NCI-H1092 (cell line): ENCODE data around the gene MTAP.

Experiments
- DNase-seq: peaks from one replicate; lab custom pipeline; 2025; lab: John Stamatoyannopoulos, UW

Gene MTAP

GRCh38 chr9:21802418-21803000 lies at the start of gene MTAP:
Gene MTAP, plus strand, starts transcription at chr9:21802636. Its CDS starts 113 bp downstream, at chr9:21802749.
- DNase-seq: peak; percentile 96

GRCh38 chr9:21753523-21753922 lies 48.9 kb upstream of the MTAP start:
- DNase-seq: no peak

GRCh38 chr9:21754741-21755140 lies 47.7 kb upstream of the MTAP start:
- DNase-seq: no peak

GRCh38 chr9:21758540-21758939 lies 43.9 kb upstream of the MTAP start:
- DNase-seq: no peak

GRCh38 chr9:21761309-21761901 lies 41.0 kb upstream of the MTAP start:
- no peak for DNase-seq

GRCh38 chr9:21762064-21762463 lies 40.4 kb upstream of the MTAP start:
- DNase-seq: no peak

GRCh38 chr9:21764846-21765245 lies 37.6 kb upstream of the MTAP start:
- no peak for DNase-seq

GRCh38 chr9:21766096-21766495 lies 36.3 kb upstream of the MTAP start:
- no peak for DNase-seq

GRCh38 chr9:21770871-21771560 lies 31.4 kb upstream of the MTAP start:
- DNase-seq: no peak

GRCh38 chr9:21777701-21778100 lies 24.7 kb upstream of the MTAP start:
- no peak for DNase-seq

GRCh38 chr9:21778304-21778703 lies 24.1 kb upstream of the MTAP start:
- DNase-seq: no peak

- no peak for DNase-seq
These were observed 23.0 kb upstream of the MTAP start for GRCh38 chr9:21779397-21779796.

GRCh38 chr9:21781656-21782055 lies 20.8 kb upstream of the MTAP start:
- DNase-seq: no peak

GRCh38 chr9:21782205-21782604 lies 20.2 kb upstream of the MTAP start:
- no peak for DNase-seq

- no peak for DNase-seq
These were observed 13.7 kb upstream of the MTAP start for GRCh38 chr9:21788752-21789151.

- DNase-seq: peak; percentile 69
These were observed 12.8 kb upstream of the MTAP start for GRCh38 chr9:21789541-21790037.

- DNase-seq: no peak
These were observed 7.0 kb upstream of the MTAP start for GRCh38 chr9:21795483-21795882.

- DNase-seq: no peak
These were observed 5.7 kb upstream of the MTAP start for GRCh38 chr9:21796768-21797167.

- no peak for DNase-seq
These were observed 1.3 kb upstream of the MTAP start for GRCh38 chr9:21800931-21801682.

- peak; percentile 84 for DNase-seq
These were observed 586 bp upstream of the MTAP start for GRCh38 chr9:21801683-21802417.

GRCh38 chr9:21803649-21804048 lies 1.2 kb downstream of the MTAP start:
- DNase-seq: no peak

GRCh38 chr9:21804331-21804730 lies 1.9 kb downstream of the MTAP start:
- no peak for DNase-seq
